PC-3 (cell line): ENCODE measurements around the gene ERFL.

Source experiments
- CTCF ChIP-seq: fragments of 300-600 bp; sonication (generic); conservative IDR thresholded peaks from 2 replicates; pipeline ENCODE4 v1.5.1; 2017; ENCODE audit warnings: antibody characterized with exemption, low read depth, mild to moderate bottlenecking, low read length
- EZH2 ChIP-seq: fragments of 300-600 bp; sonication (generic); IDR thresholded peaks from one replicate; pipeline ENCODE4 v1.6.1; 2017; ENCODE audit warnings: antibody characterized with exemption, mild to moderate bottlenecking, low read length; ENCODE audit not compliant: unreplicated experiment
- EZH2phosphoT487 ChIP-seq: fragments of 300-600 bp; sonication (generic); IDR thresholded peaks from 2 replicates; pipeline ENCODE4 v1.6.1; 2018; ENCODE audit warnings: mild to moderate bottlenecking, antibody characterized with exemption, low read length, borderline replicate concordance

- no peak for TF ChIP-seq CTCF
- no peak for TF ChIP-seq EZH2
- no peak for TF ChIP-seq EZH2phosphoT487
Observed at GRCh38 chr19:41869374-41869955, 58.8 kb downstream of the ERFL start.
